ENCODE data around the gene U2AF1L4. TPM values are rescaled to one million over a fixed set of nuclear protein-coding genes. Genes with fewer than 3 reads are reported as not detected.
A peak's percentile ranks its signal among the peaks of the same experiment; 100 is the strongest.

Gene U2AF1L4
- total RNA-seq: 10 to 100 TPM; 33.8 to 69.0 TPM

- Mint-ChIP-seq H3K9me3 (no peaks in the 10 kb centered on the region), H3K27ac (peak within 1 kb of the TSS; percentile 93 to 100), H3K36me3 (peaks cover 25 to 31% of the 10 kb centered on the region in 2 donors)
- DNase-seq (ENCODE audit: low spot score in 2 of 2) (peak; percentile 92 to 98), ATAC-seq (peak; percentile 53 to 60)
These were observed at the start of gene U2AF1L4, which contains the start of gene PSENEN for GRCh38 chr19:35745328-35746086. Gene U2AF1L4 (minus strand): TSS chr19:35745418. CDS start chr19:35745391, 27 bp downstream. Gene PSENEN (plus strand): TSS chr19:35745651. CDS start chr19:35745931, 280 bp downstream.

- ATAC-seq (no peak), DNase-seq (ENCODE audit: low spot score in 2 of 2) (no peak)
- Mint-ChIP-seq H3K9me3 (no peaks in the 10 kb centered on the region), H3K27ac (no peak overlapping the region), H3K36me3 (no peaks in the 10 kb centered on the region)
These were observed 48.4 kb upstream of the U2AF1L4 start for GRCh38 chr19:35793381-35794165.

- ATAC-seq (no peak), DNase-seq (ENCODE audit: low spot score in 2 of 2) (no peak)
- H3K9me3 Mint-ChIP-seq: no peaks in the 10 kb centered on the region
- no peaks in the 10 kb centered on the region for H3K36me3 Mint-ChIP-seq
- no peak overlapping the region for H3K27ac Mint-ChIP-seq
These were observed 47.7 kb upstream of the U2AF1L4 start for GRCh38 chr19:35792888-35793287.

- H3K36me3 Mint-ChIP-seq: no peaks in the 10 kb centered on the region
- ATAC-seq (no peak), DNase-seq (ENCODE audit: low spot score in 2 of 2) (no peak)
- H3K9me3 Mint-ChIP-seq: no peaks in the 10 kb centered on the region
- H3K27ac Mint-ChIP-seq: no peak overlapping the region
These were observed 47.1 kb upstream of the U2AF1L4 start for GRCh38 chr19:35792312-35792711.

GRCh38 chr19:35791814-35792279 lies 46.6 kb upstream of the U2AF1L4 start:
- Mint-ChIP-seq H3K9me3 (no peaks in the 10 kb centered on the region), H3K27ac (no peak overlapping the region), H3K36me3 (no peaks in the 10 kb centered on the region)
- no peak for DNase-seq (ENCODE audit: low spot score in 2 of 2)
- no peak for ATAC-seq

GRCh38 chr19:35790981-35791813 lies 46.0 kb upstream of the U2AF1L4 start:
- DNase-seq (ENCODE audit: low spot score in 2 of 2) (no peak), ATAC-seq (peak; percentile 55 to 64)
- H3K36me3 Mint-ChIP-seq: no peaks in the 10 kb centered on the region
- no peak overlapping the region for H3K27ac Mint-ChIP-seq
- H3K9me3 Mint-ChIP-seq: no peaks in the 10 kb centered on the region

GRCh38 chr19:35789978-35790944 lies 45.0 kb upstream of the U2AF1L4 start:
- ATAC-seq (peak in 1 of 2 donors; percentile 13), DNase-seq (ENCODE audit: low spot score in 2 of 2) (no peak)
- H3K36me3 Mint-ChIP-seq: no peaks in the 10 kb centered on the region
- peak overlapping the region in 1 of 2 donors; percentile 44 for H3K27ac Mint-ChIP-seq
- H3K9me3 Mint-ChIP-seq: no peaks in the 10 kb centered on the region

GRCh38 chr19:35789195-35789977 lies 44.2 kb upstream of the U2AF1L4 start:
- Mint-ChIP-seq H3K36me3 (no peaks in the 10 kb centered on the region), H3K27ac (peak overlapping the region in 1 of 2 donors; percentile 44), H3K9me3 (no peaks in the 10 kb centered on the region)
- DNase-seq (ENCODE audit: low spot score in 2 of 2) (no peak), ATAC-seq (peak in 1 of 2 donors; percentile 19)

- ATAC-seq (no peak), DNase-seq (ENCODE audit: low spot score in 2 of 2) (no peak)
- no peaks in the 10 kb centered on the region for H3K36me3 Mint-ChIP-seq
- H3K9me3 Mint-ChIP-seq: no peaks in the 10 kb centered on the region
- peak overlapping the region in 1 of 2 donors; percentile 24 for H3K27ac Mint-ChIP-seq
These were observed 43.2 kb upstream of the U2AF1L4 start for GRCh38 chr19:35788205-35788960.

- ATAC-seq (no peak), DNase-seq (ENCODE audit: low spot score in 2 of 2) (no peak)
- Mint-ChIP-seq H3K36me3 (no peaks in the 10 kb centered on the region), H3K9me3 (no peaks in the 10 kb centered on the region), H3K27ac (no peak overlapping the region)
These were observed 42.1 kb upstream of the U2AF1L4 start for GRCh38 chr19:35787227-35787799.

- DNase-seq (ENCODE audit: low spot score in 2 of 2) (no peak), ATAC-seq (no peak)
- Mint-ChIP-seq H3K9me3 (no peaks in the 10 kb centered on the region), H3K27ac (no peak overlapping the region), H3K36me3 (no peaks in the 10 kb centered on the region)
These were observed 41.3 kb upstream of the U2AF1L4 start for GRCh38 chr19:35786299-35787160.

- no peak for DNase-seq (ENCODE audit: low spot score in 2 of 2)
- Mint-ChIP-seq H3K36me3 (no peaks in the 10 kb centered on the region), H3K27ac (no peak overlapping the region), H3K9me3 (no peaks in the 10 kb centered on the region)
- ATAC-seq: no peak
These were observed 40.1 kb upstream of the U2AF1L4 start for GRCh38 chr19:35785339-35785627.

GRCh38 chr19:35784503-35785338 lies 39.5 kb upstream of the U2AF1L4 start:
- H3K36me3 Mint-ChIP-seq: no peaks in the 10 kb centered on the region
- no peak overlapping the region for H3K27ac Mint-ChIP-seq
- no peak for DNase-seq (ENCODE audit: low spot score in 2 of 2)
- no peak for ATAC-seq
- H3K9me3 Mint-ChIP-seq: no peaks in the 10 kb centered on the region
